GM12872 (cell line): ENCODE data around the gene PTAR1.
A peak's percentile ranks its signal among the peaks of the same experiment; 100 is the strongest.

Experiments
- TF ChIP-seq, protein P1 (sequence below): IDR thresholded peaks from 3 replicates; pipeline ENCODE4 v1.5.1; 2011; ENCODE audit warnings: low read depth, mild to moderate bottlenecking, low read length, moderate library complexity; ENCODE audit not compliant: insufficient read depth

PTAR1 gene, protein sequence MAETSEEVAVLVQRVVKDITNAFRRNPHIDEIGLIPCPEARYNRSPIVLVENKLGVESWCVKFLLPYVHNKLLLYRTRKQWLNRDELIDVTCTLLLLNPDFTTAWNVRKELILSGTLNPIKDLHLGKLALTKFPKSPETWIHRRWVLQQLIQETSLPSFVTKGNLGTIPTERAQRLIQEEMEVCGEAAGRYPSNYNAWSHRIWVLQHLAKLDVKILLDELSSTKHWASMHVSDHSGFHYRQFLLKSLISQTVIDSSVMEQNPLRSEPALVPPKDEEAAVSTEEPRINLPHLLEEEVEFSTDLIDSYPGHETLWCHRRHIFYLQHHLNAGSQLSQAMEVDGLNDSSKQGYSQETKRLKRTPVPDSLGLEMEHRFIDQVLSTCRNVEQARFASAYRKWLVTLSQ

DNA sequence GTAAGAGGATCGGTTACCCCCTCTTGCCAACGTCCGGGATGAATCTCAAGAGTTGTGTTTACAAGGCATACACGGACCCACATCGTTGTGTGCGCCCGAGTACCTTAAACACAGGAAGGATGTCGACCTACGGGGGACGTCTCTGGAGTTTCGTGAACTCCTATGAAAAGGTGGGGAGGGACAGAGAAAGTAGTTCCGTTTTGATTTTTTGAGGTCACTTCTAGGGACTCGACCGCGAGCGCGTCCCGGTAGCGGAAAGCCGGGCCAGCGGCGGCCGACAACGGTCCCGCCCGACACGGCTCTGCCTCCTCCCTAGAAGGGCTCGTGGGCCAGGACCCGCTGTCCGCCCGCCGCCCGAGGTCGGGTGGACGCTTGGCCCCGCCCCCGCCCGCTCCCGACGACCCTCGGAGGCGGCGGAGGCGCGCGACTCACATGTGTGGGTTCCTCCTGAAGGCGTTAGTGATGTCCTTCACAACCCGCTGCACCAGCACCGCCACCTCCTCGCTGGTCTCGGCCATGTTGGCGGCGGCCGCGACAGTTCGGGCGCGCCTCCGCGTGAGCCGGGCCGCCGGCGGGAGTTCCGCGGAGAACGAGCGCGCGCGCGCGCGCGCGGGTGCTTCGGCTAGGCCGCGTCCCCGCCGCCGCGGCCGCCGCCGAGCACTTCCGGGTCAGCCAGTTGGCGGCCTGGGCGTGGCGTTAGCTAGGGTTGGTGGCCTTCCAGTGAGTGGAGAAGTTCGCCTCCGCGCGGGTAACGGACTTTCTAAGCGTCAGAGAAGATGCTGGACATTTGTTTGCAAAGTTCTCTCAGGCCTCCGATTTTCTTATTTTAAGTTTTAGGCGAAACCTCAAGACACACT, at the start of gene PTAR1:
Gene PTAR1 (minus strand): TSS at position 591 of the 857 bp plus-strand sequence. CDS start 73 bp downstream, at position 518.
- TF ChIP-seq, protein P1, sequence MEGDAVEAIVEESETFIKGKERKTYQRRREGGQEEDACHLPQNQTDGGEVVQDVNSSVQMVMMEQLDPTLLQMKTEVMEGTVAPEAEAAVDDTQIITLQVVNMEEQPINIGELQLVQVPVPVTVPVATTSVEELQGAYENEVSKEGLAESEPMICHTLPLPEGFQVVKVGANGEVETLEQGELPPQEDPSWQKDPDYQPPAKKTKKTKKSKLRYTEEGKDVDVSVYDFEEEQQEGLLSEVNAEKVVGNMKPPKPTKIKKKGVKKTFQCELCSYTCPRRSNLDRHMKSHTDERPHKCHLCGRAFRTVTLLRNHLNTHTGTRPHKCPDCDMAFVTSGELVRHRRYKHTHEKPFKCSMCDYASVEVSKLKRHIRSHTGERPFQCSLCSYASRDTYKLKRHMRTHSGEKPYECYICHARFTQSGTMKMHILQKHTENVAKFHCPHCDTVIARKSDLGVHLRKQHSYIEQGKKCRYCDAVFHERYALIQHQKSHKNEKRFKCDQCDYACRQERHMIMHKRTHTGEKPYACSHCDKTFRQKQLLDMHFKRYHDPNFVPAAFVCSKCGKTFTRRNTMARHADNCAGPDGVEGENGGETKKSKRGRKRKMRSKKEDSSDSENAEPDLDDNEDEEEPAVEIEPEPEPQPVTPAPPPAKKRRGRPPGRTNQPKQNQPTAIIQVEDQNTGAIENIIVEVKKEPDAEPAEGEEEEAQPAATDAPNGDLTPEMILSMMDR, result no peak

DNA sequence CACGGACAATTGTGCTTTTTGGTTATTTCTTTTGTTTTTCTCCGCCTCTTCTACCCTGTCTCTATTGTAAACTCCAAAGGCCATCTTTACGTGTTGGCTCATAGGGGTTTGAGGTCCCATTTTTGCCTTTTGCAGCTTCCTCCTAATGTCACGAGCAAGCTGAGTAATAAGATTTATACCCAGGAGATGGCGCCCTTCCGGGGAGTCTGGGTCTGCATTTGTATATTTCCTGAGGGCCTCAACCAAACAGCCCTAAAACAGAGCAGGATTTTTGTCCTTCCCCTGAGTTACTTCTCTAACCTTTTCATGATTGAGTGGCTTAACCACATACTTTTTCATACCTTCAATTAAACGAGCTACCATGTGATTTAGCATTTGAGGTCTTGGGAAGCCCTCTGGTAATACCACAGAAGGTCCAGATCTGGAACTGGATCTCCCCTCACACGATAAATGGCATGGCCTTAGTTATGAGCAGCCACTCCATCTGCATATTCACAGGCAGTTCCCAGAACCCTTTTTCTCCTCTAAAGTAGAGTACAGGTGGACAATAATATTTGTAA, 49.6 kb upstream of the PTAR1 start:
- TF ChIP-seq, protein P1, result peak; percentile 30; the same call in 1 of the 3 replicates

DNA sequence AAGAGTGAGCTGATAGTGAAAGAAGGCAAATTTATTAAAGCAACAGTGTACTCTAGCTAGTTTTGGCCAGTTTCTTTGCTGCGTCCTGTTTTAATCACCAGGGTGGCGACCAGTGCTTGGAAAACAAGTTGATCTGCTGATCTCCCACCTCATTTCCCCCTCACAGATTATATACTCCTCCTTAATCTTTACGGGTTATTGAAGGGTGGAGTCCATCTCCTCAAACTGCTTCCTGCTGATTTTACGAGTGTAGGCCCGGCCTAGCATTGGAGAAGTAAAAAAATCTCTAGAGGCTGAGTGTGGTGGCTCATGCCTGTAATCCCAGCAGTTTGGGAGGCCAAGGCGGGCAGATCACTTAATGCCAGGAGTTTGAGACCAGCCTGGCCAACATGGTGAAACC, 46.8 kb upstream of the PTAR1 start:
- TF ChIP-seq, protein P1, result no peak

DNA sequence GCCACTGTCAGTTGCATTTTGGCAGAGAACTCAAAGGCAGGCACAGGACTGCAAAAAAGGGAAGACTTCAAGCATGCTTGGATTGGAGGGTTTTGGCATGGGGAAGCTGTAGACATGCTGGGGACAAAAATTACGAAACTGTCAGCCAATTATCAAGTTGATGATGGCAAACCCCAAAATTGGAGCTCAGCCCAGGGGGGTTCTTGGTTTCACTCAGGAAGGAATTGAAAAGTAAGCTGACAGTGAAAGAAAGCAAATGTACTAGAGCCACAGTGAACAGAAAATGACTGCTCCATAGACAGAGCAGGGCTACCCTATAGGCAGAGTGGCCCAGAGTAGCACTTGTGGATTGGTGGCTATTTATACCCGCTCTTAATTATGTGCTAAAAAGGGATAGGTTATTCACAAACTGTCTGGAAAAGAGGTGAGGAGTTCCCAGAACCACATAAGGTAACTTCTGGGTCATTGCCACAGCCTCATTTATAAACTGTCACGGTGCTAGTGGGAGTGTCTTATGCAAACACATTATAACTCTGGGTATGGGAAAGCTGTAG, 46.2 kb upstream of the PTAR1 start:
- TF ChIP-seq, protein P1, result no peak

DNA sequence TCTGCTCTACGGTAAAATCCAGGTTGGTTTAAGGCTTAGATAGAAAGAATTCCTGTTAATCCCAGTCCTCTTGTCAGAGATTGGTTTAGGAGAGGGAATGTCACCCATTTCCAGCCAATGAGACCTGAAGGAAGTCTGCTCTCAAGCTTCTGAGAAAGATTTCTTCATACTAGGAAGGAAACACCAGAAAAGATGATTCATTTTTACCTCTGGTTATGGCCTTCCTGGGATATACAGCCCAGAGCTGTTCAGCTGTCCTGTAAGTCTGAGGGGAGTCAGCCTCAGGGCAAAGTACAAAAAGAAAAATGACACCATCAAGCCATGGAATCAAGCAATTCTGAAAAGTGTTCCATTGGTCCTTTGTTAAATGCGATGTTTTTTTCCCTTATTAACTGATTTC, 42.2 kb upstream of the PTAR1 start:
- TF ChIP-seq, protein P1, result no peak

DNA sequence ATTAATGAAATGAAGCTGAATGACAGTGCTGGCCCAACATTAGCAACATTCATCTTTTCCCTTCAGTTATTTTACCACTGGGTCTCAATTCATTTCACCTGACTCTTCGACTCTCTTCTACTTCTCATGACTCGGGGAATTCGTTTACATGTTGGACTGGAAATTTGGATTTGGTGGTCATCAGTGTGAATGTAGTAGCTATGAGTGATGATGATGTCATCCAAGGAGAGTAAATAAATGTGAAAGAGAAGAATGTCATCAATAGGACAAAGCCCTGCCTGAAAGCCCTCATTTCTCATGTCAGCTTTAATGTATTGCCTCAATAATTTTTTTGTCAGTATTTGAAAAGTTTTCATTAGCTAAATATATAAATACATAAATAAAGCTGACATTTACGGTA, 38.9 kb upstream of the PTAR1 start:
- TF ChIP-seq, protein P1, result no peak

DNA sequence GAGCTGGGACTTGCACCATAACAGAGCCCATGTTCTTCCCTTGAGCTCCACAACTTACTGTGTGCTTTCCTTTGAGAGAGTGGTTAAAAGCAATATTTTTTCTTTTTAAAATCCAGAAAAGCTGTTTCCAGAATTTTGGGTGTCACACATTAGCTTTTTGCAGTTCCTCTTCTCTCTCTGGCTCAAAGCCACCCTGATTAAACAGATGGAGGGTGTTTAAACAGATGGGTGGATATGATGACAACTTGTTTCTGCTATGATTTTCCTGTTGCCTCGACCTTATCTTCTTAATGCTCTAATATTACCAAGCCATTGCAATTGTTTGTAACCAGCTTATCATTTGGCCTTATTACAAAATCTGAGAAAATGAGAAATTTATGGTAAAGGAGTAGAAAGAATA, 37.9 kb upstream of the PTAR1 start:
- TF ChIP-seq, protein P1, result no peak
